Fibroblast of peridontal ligament (primary cell): Measurements from ENCODE around the gene PVRIG.
"Not testable (repeated sequence)": the region's sequence is repeated elsewhere in the genome, so short reads cannot be mapped to it uniquely, and the experiment has no call there.

ENCODE experiments used
- DNase-seq: peaks from one replicate; pipeline ENCODE4 v3.0.0-alpha.2; 2010; ENCODE audit errors: extremely low read depth

PVRIG gene

GRCh38 chr7:100219801-100220585, at the start of gene PVRIG:
Gene PVRIG (plus strand): TSS chr7:100219949. CDS start chr7:100219971, 22 bp downstream.
- DNase-seq: not testable (repeated sequence)

GRCh38 chr7:100170101-100170897, 49.5 kb upstream of the PVRIG start:
- no peak for DNase-seq

- DNase-seq: no peak
Observed at GRCh38 chr7:100171087-100171681, 48.6 kb upstream of the PVRIG start.

GRCh38 chr7:100171840-100172239, 47.9 kb upstream of the PVRIG start:
- DNase-seq: no peak

- no peak for DNase-seq
Observed at GRCh38 chr7:100173806-100174495, 45.8 kb upstream of the PVRIG start.

- DNase-seq: no peak
Observed at GRCh38 chr7:100174582-100174981, 45.2 kb upstream of the PVRIG start.

GRCh38 chr7:100175296-100175935, 44.3 kb upstream of the PVRIG start:
- DNase-seq: no peak

GRCh38 chr7:100176096-100177044, 43.4 kb upstream of the PVRIG start:
- DNase-seq: no peak

GRCh38 chr7:100177045-100178001, 42.4 kb upstream of the PVRIG start, which contains the start of the genes GPC2 and STAG3:
Gene GPC2 (minus strand): TSS chr7:100177381. CDS start chr7:100177199, 182 bp downstream.
Gene STAG3 (plus strand): TSS chr7:100177918. CDS start chr7:100180557, 2,639 bp downstream.
- peak; percentile 95 for DNase-seq

- DNase-seq: not testable (repeated sequence)
Observed at GRCh38 chr7:100180084-100180483, 39.7 kb upstream of the PVRIG start.

- DNase-seq: not testable (repeated sequence)
Observed at GRCh38 chr7:100182616-100183015, 37.1 kb upstream of the PVRIG start.

GRCh38 chr7:100183090-100183489, 36.7 kb upstream of the PVRIG start:
- not testable (repeated sequence) for DNase-seq

GRCh38 chr7:100185726-100186125, 34.0 kb upstream of the PVRIG start:
- no peak for DNase-seq

GRCh38 chr7:100189061-100189460, 30.7 kb upstream of the PVRIG start:
- DNase-seq: no peak

- DNase-seq: peak; percentile 73
Observed at GRCh38 chr7:100190048-100190711, 29.6 kb upstream of the PVRIG start.

- DNase-seq: peak; percentile 47
Observed at GRCh38 chr7:100191775-100192174, 28.0 kb upstream of the PVRIG start.

- DNase-seq: not testable (repeated sequence)
Observed at GRCh38 chr7:100192281-100192862, 27.4 kb upstream of the PVRIG start.

- DNase-seq: no peak
Observed at GRCh38 chr7:100192969-100193368, 26.8 kb upstream of the PVRIG start.
